Thoracic aorta (tissue), 2 donors: ENCODE measurements around the gene MEIKIN. TPM values are rescaled to one million over a fixed set of nuclear protein-coding genes. Genes with fewer than 3 reads are reported as not detected.
"Not testable (repeated sequence)": the region's sequence is repeated elsewhere in the genome, so short reads cannot be mapped to it uniquely, and the experiment has no call there.

Experiments
- ATAC-seq: fragments of 150-250 bp; one replicate; pipeline ENCODE4 v1.8.0; 2017; ENCODE audit warnings: low read depth; ENCODE audit not compliant: insufficient number of reproducible peaks, low FRiP score
- DNase-seq: peaks from one replicate; pipeline ENCODE4 v3.0.0-alpha.2; 2020; ENCODE audit warnings: low spot score
- H3K27ac ChIP-seq, 2 donors: fragments of 200-600 bp; sonication (generic); 1 replicate in 1 of 2; 2 replicates in 1 of 2; pipeline ENCODE4 v1.5.1; 2016; ENCODE audit warnings: mild to moderate bottlenecking in 2 of 2, moderate library complexity in 2 of 2
- H3K27me3 ChIP-seq: fragments of 200-600 bp; sonication (generic); replicated peaks from 2 replicates; pipeline ENCODE4 v1.6.0; 2016; ENCODE audit warnings: mild to moderate bottlenecking; ENCODE audit not compliant: insufficient read depth
- H3K36me3 ChIP-seq: fragments of 200-600 bp; sonication (generic); one replicate; pipeline ENCODE4 v1.5.1; 2016
- H3K4me1 ChIP-seq, 2 donors: fragments of 200-600 bp; sonication (generic); 1 replicate in 1 of 2; 2 replicates in 1 of 2; pipeline versions ENCODE4 v1.5.1 to v1.6.0; 2016; ENCODE audit warnings: low read depth in 2 of 2, mild to moderate bottlenecking in 1 of 2; ENCODE audit not compliant: control insufficient read depth in 1 of 2
- H3K4me3 ChIP-seq: fragments of 200-600 bp; sonication (generic); 2 replicates; pipeline ENCODE4 v1.5.1; 2016; ENCODE audit warnings: mild to moderate bottlenecking
- H3K9me3 ChIP-seq: fragments of 200-600 bp; sonication (generic); 2 replicates; pipeline ENCODE4 v1.5.1; 2016
- CTCF ChIP-seq: fragments of 200-600 bp; sonication (generic); IDR thresholded peaks from one replicate; pipeline ENCODE4 v1.5.1; 2019; ENCODE audit warnings: antibody characterized with exemption
- total RNA-seq, 2 donors: library from RNA; depleted of rRNA; stranded (reverse); fragments of >200 nt; gene quantifications; one replicate each; pipeline versions ENCODE4 v1.1.0 to v1.2.3, GENCODE V29; 2016

Gene MEIKIN
- total RNA-seq, 2 donors from 2014 or later, result not detected

- H3K27ac ChIP-seq, result no peak overlapping the region
- no peak for TF ChIP-seq CTCF
- ATAC-seq (no peak), DNase-seq (no peak)
- H3K4me3 ChIP-seq, result no peak overlapping the region
- no peaks in the 10 kb centered on the region for H3K27me3 ChIP-seq
- H3K4me1 ChIP-seq, result peaks cover 2 to 23% of the 10 kb centered on the region in 2 donors
- no peaks in the 10 kb centered on the region for H3K36me3 ChIP-seq
- H3K9me3 ChIP-seq, result no peaks in the 10 kb centered on the region
These were observed 162.1 kb downstream of the MEIKIN start for GRCh38 chr5:131783357-131783756.

DNA sequence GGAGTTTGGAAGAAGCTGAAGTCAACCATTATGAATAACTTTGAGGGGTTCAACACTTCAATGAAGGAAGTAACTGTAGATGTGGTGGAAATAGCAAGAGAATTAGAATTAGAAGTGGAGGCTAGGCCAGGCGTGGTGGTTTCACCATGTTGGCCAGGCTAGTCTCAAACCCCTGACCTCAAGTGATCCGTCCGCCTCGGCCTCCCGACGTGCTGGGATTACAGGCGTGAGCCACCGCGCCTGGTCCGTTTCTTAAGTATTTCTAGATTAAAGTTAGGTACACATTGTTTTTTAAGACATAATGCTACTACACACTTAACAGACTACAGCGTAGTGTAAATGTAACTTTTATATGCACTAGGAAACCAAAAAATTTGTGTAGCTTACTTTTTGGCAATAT is 162.7 kb downstream of the MEIKIN start:
- H3K4me3 ChIP-seq, result no peak overlapping the region
- peaks cover 2 to 22% of the 10 kb centered on the region in 2 donors for H3K4me1 ChIP-seq
- no peaks in the 10 kb centered on the region for H3K27me3 ChIP-seq
- no peak overlapping the region for H3K27ac ChIP-seq
- ATAC-seq (no peak), DNase-seq (no peak)
- no peak for TF ChIP-seq CTCF
- H3K36me3 ChIP-seq, result no peaks in the 10 kb centered on the region
- no peaks in the 10 kb centered on the region for H3K9me3 ChIP-seq

GRCh38 chr5:131778141-131778540 is 167.3 kb downstream of the MEIKIN start:
- not testable (repeated sequence) for H3K36me3 ChIP-seq, ATAC-seq, H3K4me3 ChIP-seq, H3K27ac ChIP-seq, H3K9me3 ChIP-seq, H3K27me3 ChIP-seq, DNase-seq
- H3K4me1 ChIP-seq, result peaks cover 12 to 34% of the 10 kb centered on the region in 2 donors

GRCh38 chr5:131776450-131776849 is 169.0 kb downstream of the MEIKIN start:
- Histone ChIP-seq H3K4me3 (no peak overlapping the region), H3K36me3 (no peaks in the 10 kb centered on the region), H3K4me1 (peaks cover 23 to 44% of the 10 kb centered on the region in 2 donors), H3K27me3 (no peaks in the 10 kb centered on the region), H3K27ac (no peak overlapping the region), H3K9me3 (no peaks in the 10 kb centered on the region)
- no peak for DNase-seq
- no peak for ATAC-seq
- TF ChIP-seq CTCF, result no peak

GRCh38 chr5:131774652-131775367 is 170.7 kb downstream of the MEIKIN start:
- Histone ChIP-seq H3K4me1 (peaks cover 27 to 54% of the 10 kb centered on the region in 2 donors), H3K9me3 (no peaks in the 10 kb centered on the region), H3K4me3 (no peak overlapping the region), H3K27me3 (no peaks in the 10 kb centered on the region), H3K27ac (no peak overlapping the region), H3K36me3 (no peaks in the 10 kb centered on the region)
- ATAC-seq, result no peak
- no peak for DNase-seq
- TF ChIP-seq CTCF, result no peak

- H3K27me3 ChIP-seq, result no peaks in the 10 kb centered on the region
- H3K9me3 ChIP-seq, result no peaks in the 10 kb centered on the region
- ATAC-seq, result no peak
- H3K36me3 ChIP-seq, result no peaks in the 10 kb centered on the region
- no peak for TF ChIP-seq CTCF
- no peak overlapping the region for H3K4me3 ChIP-seq
- no peak for DNase-seq
- no peak overlapping the region for H3K27ac ChIP-seq
- H3K4me1 ChIP-seq, result peaks cover 27 to 60% of the 10 kb centered on the region in 2 donors
These were observed 171.7 kb downstream of the MEIKIN start for GRCh38 chr5:131773805-131774204.
